GM12878 (cell line): ENCODE data around the gene CDK3. TPM values are rescaled to one million over a fixed set of nuclear protein-coding genes. Genes with fewer than 3 reads are reported as not detected.

Source experiments
- ATAC-seq: fragments of 200-7000 bp; cut with Tn5 transposase; 3 replicates; pipeline ENCODE4 v1.9.1; 2020; ENCODE audit warnings: mild to moderate bottlenecking, moderate library complexity
- BruUV-seq: library from RNA; stranded (reverse); fragments of 400-500 nt; replicated peaks from 2 replicates; lab custom pipeline; 2021; lab: Mats Ljungman, UMichigan
- CTCF ChIA-PET: fragments of 300-600 bp; sonication (Branson Sonifier 250); formaldehyde crosslinking; extraction: SDS; loops from one replicate; lab custom pipeline; 2021; ENCODE audit warnings: inconsistent platforms; lab: Yijun Ruan, JAX
- POLR2A ChIA-PET: fragments of 350-600 bp; formaldehyde crosslinking; extraction: SDS; loops from one replicate; lab custom pipeline; 2021; ENCODE audit warnings: inconsistent platforms; lab: Charles Lee
- RAD21 ChIA-PET: fragments of 300-600 bp; sonication (Branson Sonifier 250); formaldehyde crosslinking; loops from one replicate; lab custom pipeline; 2023; ENCODE audit warnings: antibody characterized with exemption; ENCODE audit not compliant: unreplicated experiment; lab: Charles Lee
- SMC1A ChIA-PET: fragments of 300-600 bp; sonication (Branson Sonifier 250); formaldehyde crosslinking; loops from one replicate; lab custom pipeline; 2023; ENCODE audit not compliant: unreplicated experiment, uncharacterized antibody; lab: Charles Lee
- DNase-seq: peaks from one replicate; pipeline ENCODE4 v3.0.0-alpha.2; 2011; ENCODE audit warnings: low read depth, low spot score
- FAIRE-seq: peaks from 3 replicates; lab custom pipeline; 2011; peaks lifted over from hg19 to GRCh38; lab: Jason Lieb, UNC
- H2AFZ ChIP-seq: 2 replicates; pipeline ENCODE4 v1.6.0; 2011; ENCODE audit warnings: low read depth, low read length, control low read depth; ENCODE audit not compliant: control insufficient read depth
- H3K27ac ChIP-seq: 2 replicates; pipeline ENCODE4 v1.5.1; 2011; ENCODE audit warnings: control low read depth; ENCODE audit not compliant: control insufficient read depth, insufficient read depth
- H3K27me3 ChIP-seq, 2 experiments: replicated peaks in 1 of 2; 2 replicates each; pipeline versions ENCODE4 v1.6.0 to v1.6.1; 2011; ENCODE audit warnings: low read length in 1 of 2; ENCODE audit not compliant: control insufficient read depth in 2 of 2, insufficient read depth in 2 of 2
- H3K36me3 ChIP-seq, 2 experiments: 2 replicates each; pipeline ENCODE4 v1.5.1; 2011; ENCODE audit warnings: low read length in 1 of 2; ENCODE audit not compliant: control insufficient read depth in 2 of 2, insufficient read depth in 2 of 2
- H3K4me1 ChIP-seq: 2 replicates; pipeline ENCODE4 v1.6.1; 2011; ENCODE audit warnings: mild to moderate bottlenecking, low read length, moderate library complexity, mixed read lengths; ENCODE audit not compliant: control insufficient read depth, insufficient read depth
- H3K4me2 ChIP-seq: 2 replicates; pipeline ENCODE4 v1.6.0; 2011; ENCODE audit warnings: control low read depth; ENCODE audit not compliant: control insufficient read depth, insufficient read depth
- H3K4me3 ChIP-seq: fragments of 200-600 bp; sonication (generic); 2 replicates; pipeline ENCODE4 v1.5.1; 2016
- H3K79me2 ChIP-seq: 2 replicates; pipeline ENCODE4 v1.6.0; 2011; ENCODE audit warnings: low read length; ENCODE audit not compliant: control insufficient read depth, insufficient read depth
- H3K9ac ChIP-seq: 2 replicates; pipeline ENCODE4 v1.8.0; 2011; ENCODE audit warnings: low read length, control low read depth, mixed read lengths; ENCODE audit not compliant: control insufficient read depth, insufficient read depth
- H3K9me3 ChIP-seq: replicated peaks from 3 replicates; pipeline ENCODE4 v1.5.1; 2011; ENCODE audit warnings: mild to moderate bottlenecking, low read length; ENCODE audit not compliant: control insufficient read depth, insufficient read depth
- H4K20me1 ChIP-seq: 2 replicates; pipeline ENCODE4 v1.6.0; 2011; ENCODE audit not compliant: control insufficient read depth, insufficient read depth
- CREM ChIP-seq: IDR thresholded peaks from 2 replicates; pipeline ENCODE4 v1.6.1; 2014; ENCODE audit warnings: antibody characterized with exemption, low read depth
- E4F1 ChIP-seq: fragments of 450-650 bp; IDR thresholded peaks from 2 replicates; pipeline ENCODE4 v1.6.1; 2018; ENCODE audit warnings: borderline replicate concordance, mild to moderate bottlenecking; ENCODE audit not compliant: partially characterized antibody
- IRF5 ChIP-seq: fragments of 450-650 bp; IDR thresholded peaks from 2 replicates; pipeline ENCODE4 v1.6.1; 2017; ENCODE audit warnings: borderline replicate concordance
- JUNB ChIP-seq: IDR thresholded peaks from 2 replicates; pipeline ENCODE4 v1.6.1; 2016; ENCODE audit warnings: antibody characterized with exemption, mild to moderate bottlenecking
- MXI1 ChIP-seq: fragments of 150-350 bp; IDR thresholded peaks from 2 replicates; pipeline ENCODE4 v1.6.1; 2011; ENCODE audit warnings: low read depth, mild to moderate bottlenecking, inconsistent platforms, low read length, improper control_type of control experiment
- MYB ChIP-seq: fragments of 150-350 bp; IDR thresholded peaks from 2 replicates; pipeline ENCODE4 v1.6.1; 2014; ENCODE audit warnings: mild to moderate bottlenecking, low read depth, low read length, borderline replicate concordance
- NFXL1 ChIP-seq: fragments of 450-650 bp; IDR thresholded peaks from 2 replicates; pipeline ENCODE4 v1.6.1; 2017; ENCODE audit warnings: antibody characterized with exemption, mild to moderate bottlenecking, borderline replicate concordance
- PML ChIP-seq: IDR thresholded peaks from 2 replicates; pipeline ENCODE4 v1.6.1; 2012; ENCODE audit warnings: low read length, inconsistent platforms
- RAD21 ChIP-seq: IDR thresholded peaks from 2 replicates; pipeline ENCODE4 v1.6.1; 2011; ENCODE audit warnings: mild to moderate bottlenecking, low read depth, low read length, moderate library complexity; ENCODE audit not compliant: insufficient read depth
- RCOR1 ChIP-seq: conservative IDR thresholded peaks from 2 replicates; pipeline ENCODE4 v1.6.1; 2012; ENCODE audit warnings: low read depth, low read length, improper control_type of control experiment
- RELA ChIP-seq: fragments of 450-650 bp; IDR thresholded peaks from 2 replicates; pipeline ENCODE4 v1.8.0; 2014; ENCODE audit warnings: borderline replicate concordance; ENCODE audit not compliant: partially characterized antibody
- RELB ChIP-seq: fragments of 450-650 bp; IDR thresholded peaks from 2 replicates; pipeline ENCODE4 v1.6.1; 2017; ENCODE audit warnings: low read depth, mild to moderate bottlenecking, moderate library complexity
- SIN3A ChIP-seq: IDR thresholded peaks from 2 replicates; pipeline ENCODE4 v1.6.1; 2012; ENCODE audit warnings: low read depth, low read length, improper control_type of control experiment
- SIX5 ChIP-seq: IDR thresholded peaks from 2 replicates; pipeline ENCODE4 v1.6.1; 2011; ENCODE audit warnings: mild to moderate bottlenecking, low read depth, low read length, moderate library complexity; ENCODE audit not compliant: severe bottlenecking
- SMAD1 ChIP-seq: fragments of 450-650 bp; IDR thresholded peaks from 2 replicates; pipeline ENCODE4 v1.6.1; 2018; ENCODE audit warnings: mild to moderate bottlenecking, low read depth; ENCODE audit not compliant: partially characterized antibody
- STAT3 ChIP-seq: IDR thresholded peaks from 2 replicates; pipeline ENCODE4 v1.6.1; 2011; ENCODE audit warnings: low read depth, low read length, improper control_type of control experiment
- USF2 ChIP-seq: IDR thresholded peaks from 2 replicates; pipeline ENCODE4 v1.6.1; 2011; ENCODE audit warnings: low read depth, low read length, improper control_type of control experiment, borderline replicate concordance
- ZNF207 ChIP-seq: fragments of 450-650 bp; IDR thresholded peaks from 2 replicates; pipeline ENCODE4 v1.6.1; 2014; ENCODE audit warnings: antibody characterized with exemption, mild to moderate bottlenecking, borderline replicate concordance
- WGBS: methylation state at CpG from one replicate; pipeline ENCODE4 v1.1.6; 2016; ENCODE audit warnings: low lambda C conversion rate; ENCODE audit not compliant: insufficient replicate concordance, insufficient coverage; ENCODE audit errors: missing lambda C conversion rate; 5-methylcytosine and 5-hydroxymethylcytosine counted together
- in situ Hi-C: fragments of 300-500 bp; cut with MboI; formaldehyde crosslinking; loops from 9 replicates; pipeline ENCODE4 v1.14.3; 2018; ENCODE audit warnings: mixed read lengths
- intact Hi-C: fragments of 100-400 bp; cut with micrococcal nuclease; formaldehyde crosslinking; loops from one replicate; pipeline ENCODE4 v1.14.2; 2022; ENCODE audit not compliant: unreplicated experiment
- polyA plus RNA-seq, 11 experiments: library from polyadenylated mRNA; depleted of rRNA in 4 of 11; unstranded in 6 of 11; stranded (reverse) in 5 of 11; fragments of >200 nt; fragmentation: Nextera tagmentation in 4 of 11; fragmentation: Illumina TruSeq in 1 of 11; extraction: Ambion mirVana in 4 of 11; extraction: Trizol in 1 of 11; gene quantifications; 1 replicate in 1 of 11; 2 replicates in 10 of 11; pipeline versions ENCODE4 v1.2.1 to v1.2.3, GENCODE V29; 2011 to 2016; ENCODE audit warnings: inconsistent platforms in 2 of 11, missing spikeins in 2 of 11, low read depth in 1 of 11
- total RNA-seq, 4 experiments: library from RNA; depleted of rRNA in 3 of 4; stranded (reverse); fragments of >200 nt in 3 of 4; fragmentation: Illumina TruSeq in 1 of 4; extraction: Trizol in 1 of 4; gene quantifications; 2 replicates each; pipeline versions ENCODE4 v1.2.1 to v1.2.3, GENCODE V29; 2013 to 2021

CDK3 gene
- total and polyA plus RNA-seq, 10 of the 15 experiments (the other 5 are each of a cell fraction or from before 2014, with no cell fraction given): 1.1 to 7.1 (median 4.2) TPM

DNA sequence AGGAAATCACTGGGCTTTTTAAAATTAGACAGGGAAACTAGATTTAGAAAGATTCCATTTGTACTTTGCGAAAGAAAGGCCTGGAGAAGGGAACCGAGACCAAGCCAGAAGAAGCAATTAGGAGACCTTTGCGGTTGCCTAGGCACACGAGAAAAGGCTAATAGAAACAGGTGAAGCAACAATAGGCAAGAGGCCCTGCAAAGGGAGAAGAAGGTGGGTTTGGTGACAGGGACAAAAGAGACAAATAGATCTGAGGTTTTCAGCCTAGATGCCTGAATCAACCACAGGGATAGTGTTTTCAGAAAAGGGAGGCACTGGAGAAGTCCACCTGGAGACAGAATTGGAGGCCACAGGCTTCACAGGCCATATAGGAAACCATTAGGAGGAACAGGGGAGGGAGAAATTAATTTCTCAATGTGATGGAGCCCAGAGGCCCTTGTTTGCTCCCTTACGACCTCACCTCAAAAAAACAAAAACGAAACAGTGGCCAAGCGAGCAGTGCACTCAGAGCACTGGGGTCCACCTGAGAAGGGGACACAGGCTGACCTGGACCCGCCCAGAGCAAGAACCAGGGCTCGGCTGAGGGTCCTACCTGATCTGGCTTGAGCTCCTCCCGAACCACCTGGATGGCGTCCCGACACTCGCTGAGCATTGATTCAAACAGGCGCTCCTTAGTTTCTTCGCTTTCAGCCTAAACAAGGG is 49.3 kb downstream of the CDK3 start:
- intact Hi-C loops: no loop called here
- H3K4me1 ChIP-seq: peaks cover 11% of the 10 kb centered on the region
- ATAC-seq: no peak
- H3K4me2 ChIP-seq: no peak overlapping the region
- ChIA-PET CTCF (interaction anchor here (0.7 to 1.4 kb wide), 2 partner anchors 9 to 36 kb away, joined by 4 to 5 read pairs; no protein-coding TSS in a partner anchor), RAD21 (interaction anchor here (1.1 kb wide), 1 partner anchor 230 kb away, joined by 4 read pairs; no protein-coding TSS in a partner anchor), SMC1A (no interaction called here), POLR2A (interaction anchor here (0.6 kb wide), 1 partner anchor 134 kb away, joined by 4 read pairs; no protein-coding TSS in a partner anchor)
- H4K20me1 ChIP-seq: no peaks in the 10 kb centered on the region
- H3K27ac ChIP-seq: no peak overlapping the region
- WGBS: 94% methylated on average over 14 of the region's 15 CpGs
- in situ Hi-C loops: no loop called here
- FAIRE-seq: no peak
- TF ChIP-seq SIX5 (no peak), MYB (no peak), NFXL1 (no peak), USF2 (no peak), JUNB (no peak), RCOR1 (no peak), ZNF207 (no peak), RELB (no peak), STAT3 (no peak), MXI1 (no peak), CREM (no peak), RELA (no peak), PML (no peak), SIN3A (no peak), RAD21 (no peak), SMAD1 (no peak), E4F1 (no peak), IRF5 (no peak)
- H2AFZ ChIP-seq: no peak overlapping the region
- no peaks in the 10 kb centered on the region for H3K9me3 ChIP-seq
- H3K79me2 ChIP-seq: no peaks in the 10 kb centered on the region
- no peak for DNase-seq
- no peaks in the 10 kb centered on the region for H3K27me3 ChIP-seq
- peaks cover 23 to 40% of the 10 kb centered on the region in 2 experiments for H3K36me3 ChIP-seq
- no TSS peak for BruUV-seq
- H3K4me3 ChIP-seq: no peak overlapping the region
- H3K9ac ChIP-seq: no peak overlapping the region
